HepG2 (cell line): ENCODE results near the gene TUT1. TPM values are rescaled to one million over a fixed set of nuclear protein-coding genes. Genes with fewer than 3 reads are reported as not detected.

Experiments
- ATAC-seq: fragments of 200-7000 bp; cut with Tn5 transposase; 3 replicates; pipeline ENCODE4 v1.9.1; 2020; ENCODE audit warnings: mild to moderate bottlenecking, moderate library complexity
- BruUV-seq: library from RNA; stranded (reverse); fragments of 400-500 nt; replicated peaks from 2 replicates; lab custom pipeline; 2021; lab: Mats Ljungman, UMichigan
- CTCF ChIA-PET: fragments of 300-600 bp; formaldehyde crosslinking; extraction: SDS; loops from one replicate; lab custom pipeline; 2021; ENCODE audit warnings: low total read pairs, inconsistent platforms, low intra/inter-chr PET ratio; lab: Yijun Ruan, JAX
- POLR2A ChIA-PET: fragments of 350-600 bp; sonication (Branson Sonifier 250); formaldehyde crosslinking; loops from one replicate; lab custom pipeline; 2020; ENCODE audit warnings: antibody characterized with exemption, inconsistent platforms; lab: Yijun Ruan, JAX
- DNase-seq: peaks from one replicate; pipeline ENCODE4 v3.0.0-alpha.2; 2015; ENCODE audit warnings: low spot score
- FAIRE-seq: peaks from 3 replicates; lab custom pipeline; 2011; peaks lifted over from hg19 to GRCh38; lab: Jason Lieb, UNC
- H2AFZ ChIP-seq: one replicate; pipeline ENCODE4 v1.6.1; 2011; ENCODE audit warnings: low read length, inconsistent platforms
- H3K27ac ChIP-seq: fragments of 300-600 bp; 3 replicates; pipeline ENCODE4 v1.8.0; 2011; ENCODE audit warnings: mixed run types, mild to moderate bottlenecking, mixed read lengths, low read length, inconsistent platforms; ENCODE audit not compliant: insufficient read depth; ENCODE audit errors: extremely low read length
- H3K27me3 ChIP-seq, 2 experiments: fragments of 200-600 bp in 1 of 2; 2 replicates in 1 of 2; 3 replicates in 1 of 2; pipeline versions ENCODE4 v1.6.0 to v1.8.0; 2011; ENCODE audit warnings: low read length in 2 of 2, mild to moderate bottlenecking in 2 of 2, moderate library complexity in 2 of 2, inconsistent platforms in 1 of 2; ENCODE audit not compliant: insufficient read depth in 2 of 2, control insufficient read depth in 1 of 2
- H3K36me3 ChIP-seq, 2 experiments: fragments of 200-600 bp in 1 of 2; replicated peaks in 1 of 2; 2 replicates in 1 of 2; 3 replicates in 1 of 2; pipeline versions ENCODE4 v1.5.1 to v1.8.0; 2011; ENCODE audit warnings: low read length in 2 of 2, inconsistent platforms in 1 of 2; ENCODE audit not compliant: insufficient read depth in 2 of 2, control insufficient read depth in 1 of 2
- H3K4me1 ChIP-seq: 2 replicates; pipeline ENCODE4 v1.5.1; 2012; ENCODE audit warnings: low read length, inconsistent platforms; ENCODE audit not compliant: insufficient read depth
- H3K4me2 ChIP-seq: 2 replicates; pipeline ENCODE4 v1.6.0; 2011; ENCODE audit warnings: low read depth, low read length, inconsistent platforms
- H3K4me3 ChIP-seq, 3 experiments: fragments of 200-600 bp in 1 of 3; sonication (generic), shearing (Covaris generic) in 1 of 3; replicated peaks in 1 of 3; 2 replicates each; pipeline ENCODE4 v1.5.1; 2011 to 2016; ENCODE audit warnings: low read length in 3 of 3, inconsistent platforms in 2 of 3, low read depth in 2 of 3, mild to moderate bottlenecking in 2 of 3, control low read depth in 1 of 3, mixed read lengths in 1 of 3; ENCODE audit not compliant: insufficient read depth in 1 of 3
- H3K79me2 ChIP-seq: one replicate; pipeline ENCODE4 v1.6.1; 2011; ENCODE audit warnings: low read length, inconsistent platforms; ENCODE audit not compliant: insufficient read depth
- H3K9ac ChIP-seq: 2 replicates; pipeline ENCODE4 v1.6.0; 2011; ENCODE audit warnings: mild to moderate bottlenecking, low read depth, low read length, inconsistent platforms; ENCODE audit not compliant: insufficient read depth
- H3K9me3 ChIP-seq: 2 replicates; pipeline ENCODE4 v1.5.1; 2012; ENCODE audit warnings: mild to moderate bottlenecking, low read length
- H4K20me1 ChIP-seq: 2 replicates; pipeline ENCODE4 v1.6.0; 2011; ENCODE audit warnings: inconsistent platforms, mild to moderate bottlenecking, low read length, moderate library complexity; ENCODE audit not compliant: insufficient read depth
- EED ChIP-seq: sonication (generic); formaldehyde crosslinking; IDR thresholded peaks from 2 replicates; pipeline ENCODE4 v1.5.0; 2020; ENCODE audit warnings: mild to moderate bottlenecking, missing genetic modification reagents
- HIVEP1 ChIP-seq: sonication (generic); formaldehyde crosslinking; IDR thresholded peaks from 2 replicates; pipeline ENCODE4 v1.4.0; 2020; ENCODE audit warnings: mild to moderate bottlenecking, missing genetic modification reagents
- MAFG ChIP-seq: sonication (generic); formaldehyde crosslinking; IDR thresholded peaks from 2 replicates; pipeline ENCODE4 v1.5.1; 2020; ENCODE audit warnings: mild to moderate bottlenecking, missing genetic modification reagents
- NFAT5 ChIP-seq: sonication (generic); formaldehyde crosslinking; IDR thresholded peaks from 2 replicates; pipeline ENCODE4 v1.4.0; 2020; ENCODE audit warnings: missing genetic modification reagents
- PAF1 ChIP-seq: IDR thresholded peaks from 2 replicates; pipeline ENCODE4 v1.6.1; 2016; ENCODE audit warnings: missing genetic modification reagents, missing compliant biosample characterization
- SP5 ChIP-seq: IDR thresholded peaks from 2 replicates; pipeline ENCODE4 v1.6.1; 2016; ENCODE audit warnings: low read depth, borderline replicate concordance
- TERF1 ChIP-seq: sonication (generic); formaldehyde crosslinking; IDR thresholded peaks from 2 replicates; pipeline ENCODE4 v1.8.0; 2022; ENCODE audit warnings: mild to moderate bottlenecking, missing genetic modification reagents, moderate library complexity
- THAP8 ChIP-seq: sonication (generic); formaldehyde crosslinking; IDR thresholded peaks from 2 replicates; pipeline ENCODE4 v1.5.1; 2020; ENCODE audit warnings: missing genetic modification reagents, mild to moderate bottlenecking, borderline replicate concordance
- ZFP1 ChIP-seq: IDR thresholded peaks from 2 replicates; pipeline ENCODE4 v1.6.1; 2016
- ZNF629 ChIP-seq: sonication (generic); formaldehyde crosslinking; conservative IDR thresholded peaks from 2 replicates; pipeline ENCODE4 v1.5.0; 2020; ENCODE audit warnings: missing genetic modification reagents
- ZNF75D ChIP-seq: sonication (generic); formaldehyde crosslinking; IDR thresholded peaks from 2 replicates; pipeline ENCODE4 v1.8.1; 2023; ENCODE audit warnings: missing genetic modification reagents, mild to moderate bottlenecking, borderline replicate concordance
- ZNF777 ChIP-seq: sonication (generic); formaldehyde crosslinking; IDR thresholded peaks from 2 replicates; pipeline ENCODE4 v1.4.0; 2020; ENCODE audit warnings: missing genetic modification reagents
- WGBS: methylation state at CpG from one replicate; pipeline ENCODE4 v1.1.6; 2017; ENCODE audit warnings: low lambda C conversion rate; 5-methylcytosine and 5-hydroxymethylcytosine counted together
- in situ Hi-C: cut with HindIII; loops from 2 replicates; pipeline ENCODE4 v1.10.0; 2017; ENCODE audit warnings: low pct_unique_long_range_greater_than_20kb; ENCODE audit not compliant: extremely low pct_ligation_motif_present
- intact Hi-C: fragments of 100-400 bp; cut with micrococcal nuclease; formaldehyde crosslinking; loops from one replicate; pipeline ENCODE4 v1.10.0; 2022; ENCODE audit not compliant: unreplicated experiment
- polyA plus RNA-seq, 8 experiments: library from polyadenylated mRNA; depleted of rRNA in 3 of 8; stranded (reverse) in 7 of 8; unstranded in 1 of 8; fragments of >200 nt; fragmentation: Illumina TruSeq in 4 of 8; extraction: Trizol in 4 of 8; gene quantifications; 2 replicates each; pipeline versions ENCODE4 v1.2.1 to v1.2.3, GENCODE V29; 2011 to 2016; ENCODE audit warnings: low read depth in 4 of 8, missing spikeins in 1 of 8, mixed read lengths in 1 of 8; ENCODE audit not compliant: insufficient read depth in 1 of 8
- total RNA-seq, 5 experiments: library from RNA; depleted of rRNA; stranded (reverse); fragments of >200 nt; fragmentation: Illumina TruSeq; extraction: Trizol; gene quantifications; 2 replicates each; pipeline ENCODE4 v1.2.3, GENCODE V29; 2016; ENCODE audit warnings: low read depth in 1 of 5

Gene TUT1
- total and polyA plus RNA-seq, 2 of the 13 experiments (the other 11 are each of a cell fraction or from before 2014, with no cell fraction given), result 9.7 to 14.3 TPM

GRCh38 chr11:62535802-62536201, 55.5 kb downstream of the TUT1 start:
- FAIRE-seq (no peak), DNase-seq (no peak), ATAC-seq (no peak)
- Histone ChIP-seq H3K9me3 (no peaks in the 10 kb centered on the region), H2AFZ (no peak overlapping the region), H3K4me1 (peaks cover 29% of the 10 kb centered on the region), H3K4me2 (no peak overlapping the region), H3K27me3 (no peaks in the 10 kb centered on the region), H3K4me3 (no peak overlapping the region), H3K27ac (no peak overlapping the region), H3K36me3 (peaks cover 34 to 57% of the 10 kb centered on the region in 2 experiments), H3K9ac (no peak overlapping the region), H4K20me1 (peaks cover 47% of the 10 kb centered on the region), H3K79me2 (peaks cover 38% of the 10 kb centered on the region)
- ChIA-PET CTCF (no interaction called here), POLR2A (no interaction called here)
- no TSS peak for BruUV-seq
- intact Hi-C loops (no loop called here), in situ Hi-C loops (no loop called here)
- TF ChIP-seq THAP8 (no peak), MAFG (CRISPR knock-in tag) (no peak), EED (CRISPR knock-in tag) (no peak), PAF1 (CRISPR knock-in tag) (no peak)
- 93% methylated on average over 11 of the region's 12 CpGs for WGBS

GRCh38 chr11:62534779-62535545, 56.4 kb downstream of the TUT1 start:
- BruUV-seq, result no TSS peak
- no peak overlapping the region for H3K9ac ChIP-seq
- ChIA-PET CTCF (no interaction called here), POLR2A (no interaction called here)
- ATAC-seq (no peak), FAIRE-seq (no peak), DNase-seq (no peak)
- H3K27me3 ChIP-seq, result no peaks in the 10 kb centered on the region
- peaks cover 24% of the 10 kb centered on the region for H3K4me1 ChIP-seq
- intact Hi-C loops, result no loop called here
- no peak overlapping the region for H2AFZ ChIP-seq
- H3K4me2 ChIP-seq, result no peak overlapping the region
- no peak overlapping the region for H3K4me3 ChIP-seq
- peaks cover 39% of the 10 kb centered on the region for H4K20me1 ChIP-seq
- peaks cover 30% of the 10 kb centered on the region for H3K79me2 ChIP-seq
- H3K27ac ChIP-seq, result no peak overlapping the region
- in situ Hi-C loops, result no loop called here
- no peaks in the 10 kb centered on the region for H3K9me3 ChIP-seq
- 93% methylated on average over 11 of the region's 19 CpGs for WGBS
- H3K36me3 ChIP-seq, result peaks cover 34 to 65% of the 10 kb centered on the region in 2 experiments
- no peak for TF ChIP-seq ZNF75D (CRISPR knock-in tag)
- no peak for TF ChIP-seq NFAT5
- no peak for TF ChIP-seq ZNF777 (CRISPR knock-in tag)
- TF ChIP-seq ZNF629 (CRISPR knock-in tag), result peak; percentile 86
- no peak for TF ChIP-seq HIVEP1 (CRISPR knock-in tag)
- no peak for TF ChIP-seq SP5
- TF ChIP-seq TERF1 (CRISPR knock-in tag), result no peak
- TF ChIP-seq ZFP1 (CRISPR knock-in tag), result no peak
